H1 (cell line): ENCODE measurements around the gene HSPA1B.

Source experiments
- CTCF ChIP-seq, 3 experiments: IDR thresholded peaks; 1 replicate in 2 of 3; 2 replicates in 1 of 3; pipeline versions ENCODE4 v1.5.1 to v1.6.1; 2011; ENCODE audit warnings: low read length in 3 of 3, mild to moderate bottlenecking in 3 of 3, inconsistent platforms in 2 of 3, low read depth in 1 of 3, moderate library complexity in 1 of 3; ENCODE audit not compliant: insufficient read depth in 1 of 3; ENCODE audit errors: control extremely low read depth in 1 of 3
- EP300 ChIP-seq, 2 experiments: IDR thresholded peaks; 1 replicate in 1 of 2; 2 replicates in 1 of 2; pipeline ENCODE4 v1.6.1; 2011 to 2012; ENCODE audit warnings: low read depth in 2 of 2, low read length in 2 of 2, mild to moderate bottlenecking in 2 of 2, borderline replicate concordance in 1 of 2, inconsistent platforms in 1 of 2, moderate library complexity in 1 of 2
- POLR2AphosphoS5 ChIP-seq: IDR thresholded peaks from 2 replicates; pipeline ENCODE4 v1.6.1; 2011; ENCODE audit warnings: low read depth, low read length
- RAD21 ChIP-seq, 2 experiments: IDR thresholded peaks in 1 of 2; conservative IDR thresholded peaks in 1 of 2; 2 replicates each; pipeline ENCODE4 v1.6.1; 2011; ENCODE audit warnings: low read depth in 2 of 2, low read length in 2 of 2, improper control_type of control experiment in 1 of 2, inconsistent platforms in 1 of 2, mild to moderate bottlenecking in 1 of 2, moderate library complexity in 1 of 2

GRCh38 chr6:31834367-31835250 is 7.1 kb downstream of the HSPA1B start:
- TF ChIP-seq POLR2AphosphoS5 (peak; percentile 97), RAD21 (IDR thresholded peaks at IDR 0.05 in 1 of 2, conservative IDR thresholded peaks at IDR 0.05 in 1 of 2; ENCODE audit: low read depth in 2 of 2, low read length in 2 of 2) (no peak), EP300 (IDR thresholded peaks at IDR 0.05; ENCODE audit: borderline replicate concordance in 1 of 2, low read depth in 2 of 2, low read length in 2 of 2) (no peak; a peak in 1 of 3 replicates), CTCF (IDR thresholded peaks at IDR 0.05; ENCODE audit: control extremely low read depth in 1 of 3, insufficient read depth in 1 of 3, low read depth in 1 of 3, low read length in 3 of 3) (no peak)
